Measurements from ENCODE around the gene CREBRF. TPM values are rescaled to one million over a fixed set of nuclear protein-coding genes. Genes with fewer than 3 reads are reported as not detected.

The CREBRF gene
- total and polyA plus RNA-seq, 5 experiments from 2014 or later, result 52.6 to 111 (median 61.6) TPM

DNA sequence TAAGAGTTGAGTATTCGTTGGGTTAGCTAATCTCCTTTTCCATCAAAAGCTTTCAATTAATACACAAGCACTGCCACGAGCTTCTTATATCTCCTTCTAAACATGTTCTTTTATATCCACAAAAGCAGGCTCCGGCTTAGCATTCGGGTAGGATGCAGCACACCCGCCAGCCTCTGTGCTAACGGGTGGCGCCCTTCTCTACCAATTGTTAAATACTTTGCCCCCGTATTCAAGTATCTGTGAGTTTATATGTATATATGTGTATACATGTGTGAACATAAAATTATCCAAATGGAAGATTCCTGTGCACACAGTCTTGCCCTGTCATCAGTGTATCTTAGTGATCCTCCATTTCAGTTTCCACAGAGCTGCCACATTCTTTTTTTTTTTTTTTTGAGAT is 116.0 kb downstream of the CREBRF start:
- ATAC-seq, result no peak
- Mint-ChIP-seq H3K27me3 (peaks cover 0 to 3% (median 0%) of the 10 kb centered on the region in 5 donors), H3K36me3 (peaks cover 0 to 3% (median 0%) of the 10 kb centered on the region in 3 donors), H3K9me3 (peaks cover 0 to 8% (median 0%) of the 10 kb centered on the region in 9 donors), H3K27ac (no peak overlapping the region), H3K4me3 (no peak overlapping the region), H3K4me1 (no peaks in the 10 kb centered on the region)
- POLR2A ChIA-PET, result no interaction called here
- DNase-seq, result no peak

DNA sequence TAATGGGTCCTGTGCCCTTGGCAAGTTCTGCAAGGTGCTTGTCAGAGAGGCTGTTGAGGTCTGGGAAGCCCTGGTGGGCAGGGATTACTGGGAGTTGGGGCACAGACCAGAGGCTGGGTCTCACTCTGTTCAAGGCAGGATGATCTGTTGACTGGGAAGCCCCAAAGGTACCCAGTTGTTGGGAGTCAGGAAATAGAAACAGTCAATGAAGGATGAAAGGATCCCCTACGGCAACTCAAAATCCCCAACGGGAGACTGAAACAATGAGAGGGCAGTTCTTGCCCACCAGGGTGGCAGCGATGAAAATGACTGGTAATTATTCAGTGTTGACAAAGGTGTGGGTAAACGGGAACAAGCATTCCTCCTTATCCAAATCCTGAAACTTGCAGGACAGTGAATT is 119.4 kb downstream of the CREBRF start:
- DNase-seq (no peak), ATAC-seq (no peak)
- peaks cover 0 to 3% (median 3%) of the 10 kb centered on the region in 5 donors for H3K27me3 Mint-ChIP-seq
- H3K9me3 Mint-ChIP-seq, result peaks cover 0 to 13% (median 6%) of the 10 kb centered on the region in 9 donors
- H3K4me3 Mint-ChIP-seq, result no peak overlapping the region
- H3K4me1 Mint-ChIP-seq, result no peaks in the 10 kb centered on the region
- no peak overlapping the region for H3K27ac Mint-ChIP-seq
- H3K36me3 Mint-ChIP-seq, result peaks cover 0 to 10% (median 3%) of the 10 kb centered on the region in 3 donors
- POLR2A ChIA-PET, result no interaction called here

DNA sequence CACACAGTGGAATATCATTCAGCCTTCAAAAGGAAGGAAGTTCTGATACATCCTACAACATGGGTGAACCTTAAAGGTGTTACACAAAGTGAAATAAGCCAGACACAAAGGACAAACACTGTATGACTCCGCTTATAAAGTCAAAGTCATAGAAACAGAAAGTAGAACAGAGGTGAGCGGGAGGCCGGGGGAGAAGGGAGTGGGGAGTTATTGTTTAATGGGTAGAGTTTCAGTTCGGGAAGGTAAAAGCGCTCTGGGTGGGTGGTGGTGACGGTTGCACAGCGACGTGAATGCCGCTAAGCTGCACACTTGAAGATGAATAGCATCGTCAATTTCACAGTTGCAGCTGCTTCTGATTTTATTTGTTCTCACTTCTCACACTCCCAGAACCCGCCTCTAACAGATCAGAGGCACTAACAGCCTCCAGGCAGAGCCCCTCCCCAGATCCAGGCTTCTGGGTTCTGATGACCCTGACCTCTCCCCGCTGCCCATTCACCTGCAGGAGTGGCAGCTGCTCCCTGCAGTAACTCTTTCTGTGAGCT is 122.3 kb downstream of the CREBRF start:
- DNase-seq (no peak), ATAC-seq (no peak)
- H3K4me3 Mint-ChIP-seq, result no peak overlapping the region
- no peaks in the 10 kb centered on the region for H3K4me1 Mint-ChIP-seq
- H3K27ac Mint-ChIP-seq, result no peak overlapping the region
- H3K9me3 Mint-ChIP-seq, result peaks cover 0 to 21% (median 6%) of the 10 kb centered on the region in 9 donors
- H3K27me3 Mint-ChIP-seq, result peaks cover 0 to 5% (median 3%) of the 10 kb centered on the region in 5 donors
- H3K36me3 Mint-ChIP-seq, result peaks cover 0 to 19% (median 3%) of the 10 kb centered on the region in 3 donors
- POLR2A ChIA-PET, result no interaction called here

DNA sequence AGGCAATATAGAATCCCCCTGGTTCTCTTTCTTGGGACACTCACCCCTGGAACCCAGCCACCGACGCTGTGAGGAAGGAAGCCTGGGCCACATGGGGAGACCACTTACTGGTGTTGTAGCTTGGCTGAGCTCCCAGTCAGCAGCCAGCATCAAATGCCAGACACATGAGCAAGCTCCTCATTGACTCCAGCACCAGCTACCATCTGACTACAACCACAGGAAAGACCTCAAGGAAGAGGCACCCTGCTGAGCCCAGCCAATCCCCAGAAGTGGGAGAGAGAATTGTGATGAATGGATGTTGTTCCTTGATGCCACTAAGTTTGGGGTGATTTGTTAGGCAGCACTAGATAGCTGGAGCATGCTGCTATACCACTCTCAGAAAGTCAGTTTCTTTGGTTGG is 124.2 kb downstream of the CREBRF start:
- DNase-seq, result no peak
- Mint-ChIP-seq H3K4me1 (no peaks in the 10 kb centered on the region), H3K27ac (no peak overlapping the region), H3K9me3 (peaks cover 0 to 21% (median 6%) of the 10 kb centered on the region in 9 donors), H3K27me3 (peaks cover 0 to 5% (median 3%) of the 10 kb centered on the region in 5 donors), H3K36me3 (peaks cover 0 to 19% (median 0%) of the 10 kb centered on the region in 3 donors), H3K4me3 (peak overlapping the region in 1 of 10 donors; percentile 54)
- no peak for ATAC-seq
- POLR2A ChIA-PET, result no interaction called here

DNA sequence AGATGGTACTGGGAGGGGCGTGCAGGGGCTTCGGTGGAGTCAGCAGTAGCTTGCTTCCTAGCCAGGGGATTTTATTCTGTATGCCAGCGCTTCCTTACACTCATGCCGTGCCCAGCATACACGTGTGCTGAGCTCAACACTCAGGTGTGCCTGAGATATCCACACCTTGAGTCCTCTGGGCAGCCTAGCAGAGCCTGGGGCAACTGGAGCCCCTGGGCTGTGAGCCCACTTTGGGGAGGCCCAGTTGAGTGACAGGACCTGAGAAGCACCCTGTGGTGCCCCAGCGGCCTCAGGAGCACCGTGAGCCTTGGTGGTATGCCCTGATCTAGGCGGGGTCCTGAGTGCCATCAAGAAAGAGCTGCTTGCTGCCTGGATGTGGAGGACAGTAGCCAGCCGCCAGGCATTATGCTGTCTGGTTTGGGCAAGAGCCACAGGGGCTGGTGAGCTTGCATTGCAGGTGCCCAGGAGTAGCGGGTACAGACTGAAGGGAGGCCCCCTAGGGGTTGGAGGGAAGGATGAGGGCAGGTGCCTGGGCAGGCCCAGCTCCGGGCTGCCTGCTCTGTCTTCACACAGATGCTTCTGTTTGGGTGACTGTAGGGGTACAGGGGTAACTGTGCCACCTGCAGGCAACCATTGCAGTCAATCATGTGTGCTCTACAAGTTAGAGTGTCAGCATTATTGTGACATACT is 131.0 kb downstream of the CREBRF start:
- peaks cover 0 to 2% (median 0%) of the 10 kb centered on the region in 5 donors for H3K27me3 Mint-ChIP-seq
- peak in 1 of 2 donors; percentile 46 for ATAC-seq
- H3K4me3 Mint-ChIP-seq, result no peak overlapping the region
- H3K9me3 Mint-ChIP-seq, result no peaks in the 10 kb centered on the region
- H3K4me1 Mint-ChIP-seq, result no peaks in the 10 kb centered on the region
- DNase-seq, result peak in 3 of 10 donors; percentile 4 to 19 (median 5)
- H3K27ac Mint-ChIP-seq, result no peak overlapping the region
- H3K36me3 Mint-ChIP-seq, result peaks cover 0 to 1% (median 0%) of the 10 kb centered on the region in 3 donors
- POLR2A ChIA-PET, result no interaction called here

DNA sequence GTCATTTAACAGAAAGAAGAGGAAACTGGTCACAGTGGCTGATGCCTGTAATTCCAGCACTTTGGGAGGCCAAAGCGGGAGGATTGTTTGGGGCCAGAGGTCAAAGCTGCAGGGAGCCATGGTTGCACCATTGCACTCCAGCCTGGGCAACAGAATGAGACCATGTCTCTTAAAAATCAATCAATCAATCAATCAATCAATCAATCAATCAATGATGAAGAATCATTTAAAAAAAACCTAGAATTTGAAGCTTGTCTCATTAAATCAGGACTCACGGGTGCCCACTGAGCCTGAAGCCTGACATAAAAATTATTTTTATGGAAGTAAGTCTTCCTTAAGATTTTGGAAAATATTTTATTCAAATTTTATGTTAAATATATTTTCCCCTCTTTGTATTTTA is 132.1 kb downstream of the CREBRF start:
- no peak overlapping the region for H3K27ac Mint-ChIP-seq
- no peaks in the 10 kb centered on the region for H3K9me3 Mint-ChIP-seq
- no peak for ATAC-seq
- no peak overlapping the region for H3K4me3 Mint-ChIP-seq
- peaks cover 0 to 11% (median 0%) of the 10 kb centered on the region in 5 donors for H3K27me3 Mint-ChIP-seq
- H3K4me1 Mint-ChIP-seq, result no peaks in the 10 kb centered on the region
- DNase-seq, result no peak
- peaks cover 0 to 2% (median 0%) of the 10 kb centered on the region in 3 donors for H3K36me3 Mint-ChIP-seq
- POLR2A ChIA-PET, result no interaction called here

Other genes starting within 250 kb of the CREBRF start
- gene ERGIC1, start 222.1 kb upstream of the CREBRF start, total RNA-seq, result 10 to 100 TPM; 68.0 to 74.4 TPM
- 10 to 100 TPM; 18.4 to 23.8 (median 21.5) TPM for gene ERGIC1, start 222.1 kb upstream of the CREBRF start, polyA plus RNA-seq
- 10 to 100 TPM; 15.7 to 16.5 TPM for gene RPL26L1, start 96.9 kb upstream of the CREBRF start, total RNA-seq
- 10 to 100 TPM; 38.2 to 42.1 (median 40.3) TPM for gene RPL26L1, start 96.9 kb upstream of the CREBRF start, polyA plus RNA-seq
- gene ATP6V0E1, start 72.6 kb upstream of the CREBRF start, total RNA-seq, result 100 to 1,000 TPM; 141 to 150 TPM
- 100 to 1,000 TPM; 411 to 532 (median 494) TPM for gene ATP6V0E1, start 72.6 kb upstream of the CREBRF start, polyA plus RNA-seq
- gene BNIP1, start 88.2 kb downstream of the CREBRF start, total RNA-seq, result 1 to 10 TPM; 6.9 to 8.3 TPM
- 10 to 100 TPM; 11.0 to 19.3 (median 15.5) TPM for gene BNIP1, start 88.2 kb downstream of the CREBRF start, polyA plus RNA-seq
- gene NKX2-5, start 178.9 kb downstream of the CREBRF start, total RNA-seq, result not detected
- gene NKX2-5, start 178.9 kb downstream of the CREBRF start, polyA plus RNA-seq, result under 1 TPM in 1 of 3 donors, not detected in 2; 0.36 TPM